SK-N-SH (cell line): ENCODE measurements around the gene BRD7.

Experiments
- EP300 ChIP-seq, 2 experiments: IDR thresholded peaks; 2 replicates each; pipeline versions ENCODE4 v1.4.0 to v1.6.1; 2012; ENCODE audit warnings: borderline replicate concordance in 1 of 2, low read depth in 1 of 2, low read length in 1 of 2
- EZH2phosphoT487 ChIP-seq: fragments of 200-600 bp; sonication (generic); IDR thresholded peaks from 2 replicates; pipeline ENCODE4 v1.6.1; 2017; ENCODE audit warnings: low read depth, mixed run types, mild to moderate bottlenecking, antibody characterized with exemption, moderate library complexity, borderline replicate concordance
- FOSL2 ChIP-seq: IDR thresholded peaks from 2 replicates; pipeline ENCODE4 v1.4.0; 2012; ENCODE audit warnings: low read depth, mild to moderate bottlenecking, moderate library complexity, borderline replicate concordance
- GABPA ChIP-seq: IDR thresholded peaks from 2 replicates; pipeline ENCODE4 v1.4.0; 2012; ENCODE audit warnings: low read depth, mild to moderate bottlenecking
- JUND ChIP-seq: IDR thresholded peaks from 2 replicates; pipeline ENCODE4 v1.4.0; 2012
- NFIC ChIP-seq: IDR thresholded peaks from 2 replicates; pipeline ENCODE4 v1.4.0; 2012; ENCODE audit warnings: borderline replicate concordance
- NRF1 ChIP-seq: IDR thresholded peaks from 2 replicates; pipeline ENCODE4 v1.6.1; 2012; ENCODE audit warnings: low read depth, mild to moderate bottlenecking, low read length
- RCOR1 ChIP-seq: fragments of 150-350 bp; IDR thresholded peaks from 2 replicates; pipeline ENCODE4 v1.6.1; 2017; ENCODE audit warnings: antibody characterized with exemption, low read length
- REST ChIP-seq: IDR thresholded peaks from 2 replicates; pipeline ENCODE4 v1.6.1; 2012; ENCODE audit warnings: mild to moderate bottlenecking, low read depth, low read length, moderate library complexity
- RFX5 ChIP-seq: IDR thresholded peaks from 2 replicates; pipeline ENCODE4 v1.6.1; 2012; ENCODE audit warnings: mild to moderate bottlenecking, improper control_type of control experiment, low read length
- TF ChIP-seq, protein P1 (sequence below): fragments of 200-600 bp; sonication (generic); IDR thresholded peaks from 2 replicates; pipeline ENCODE4 v1.6.1; 2017; ENCODE audit warnings: antibody characterized with exemption, mild to moderate bottlenecking, moderate library complexity
- TF ChIP-seq, protein P2 (sequence below): fragments of 150-350 bp; IDR thresholded peaks from 2 replicates; pipeline ENCODE4 v1.6.1; 2017; ENCODE audit warnings: antibody characterized with exemption, low read length, low read depth, borderline replicate concordance

- no peak for TF ChIP-seq RCOR1
- no peak for TF ChIP-seq EP300 (IDR thresholded peaks at IDR 0.05; ENCODE audit: borderline replicate concordance in 1 of 2, low read depth in 1 of 2, low read length in 1 of 2)
- no peak for TF ChIP-seq EZH2phosphoT487
- TF ChIP-seq, protein P1, sequence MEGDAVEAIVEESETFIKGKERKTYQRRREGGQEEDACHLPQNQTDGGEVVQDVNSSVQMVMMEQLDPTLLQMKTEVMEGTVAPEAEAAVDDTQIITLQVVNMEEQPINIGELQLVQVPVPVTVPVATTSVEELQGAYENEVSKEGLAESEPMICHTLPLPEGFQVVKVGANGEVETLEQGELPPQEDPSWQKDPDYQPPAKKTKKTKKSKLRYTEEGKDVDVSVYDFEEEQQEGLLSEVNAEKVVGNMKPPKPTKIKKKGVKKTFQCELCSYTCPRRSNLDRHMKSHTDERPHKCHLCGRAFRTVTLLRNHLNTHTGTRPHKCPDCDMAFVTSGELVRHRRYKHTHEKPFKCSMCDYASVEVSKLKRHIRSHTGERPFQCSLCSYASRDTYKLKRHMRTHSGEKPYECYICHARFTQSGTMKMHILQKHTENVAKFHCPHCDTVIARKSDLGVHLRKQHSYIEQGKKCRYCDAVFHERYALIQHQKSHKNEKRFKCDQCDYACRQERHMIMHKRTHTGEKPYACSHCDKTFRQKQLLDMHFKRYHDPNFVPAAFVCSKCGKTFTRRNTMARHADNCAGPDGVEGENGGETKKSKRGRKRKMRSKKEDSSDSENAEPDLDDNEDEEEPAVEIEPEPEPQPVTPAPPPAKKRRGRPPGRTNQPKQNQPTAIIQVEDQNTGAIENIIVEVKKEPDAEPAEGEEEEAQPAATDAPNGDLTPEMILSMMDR: no peak
- no peak for TF ChIP-seq FOSL2
- no peak for TF ChIP-seq GABPA
- TF ChIP-seq NFIC: no peak
- no peak for TF ChIP-seq NRF1
- no peak for TF ChIP-seq RFX5
- TF ChIP-seq JUND: no peak
- TF ChIP-seq, protein P2, sequence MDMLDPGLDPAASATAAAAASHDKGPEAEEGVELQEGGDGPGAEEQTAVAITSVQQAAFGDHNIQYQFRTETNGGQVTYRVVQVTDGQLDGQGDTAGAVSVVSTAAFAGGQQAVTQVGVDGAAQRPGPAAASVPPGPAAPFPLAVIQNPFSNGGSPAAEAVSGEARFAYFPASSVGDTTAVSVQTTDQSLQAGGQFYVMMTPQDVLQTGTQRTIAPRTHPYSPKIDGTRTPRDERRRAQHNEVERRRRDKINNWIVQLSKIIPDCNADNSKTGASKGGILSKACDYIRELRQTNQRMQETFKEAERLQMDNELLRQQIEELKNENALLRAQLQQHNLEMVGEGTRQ: no peak
- no peak for TF ChIP-seq REST
Observed at GRCh38 chr16:50400312-50400966, 31.7 kb upstream of the BRD7 start.
